Stimulated activated CD4-positive, alpha-beta T cell treated with anti-CD3 and anti-CD28 coated beads, Interleukin-4, amount 100 ng/mL, for 4 hours (primary cell): ENCODE results near the gene TMEM30A.
A peak's percentile ranks its signal among the peaks of the same experiment; 100 is the strongest.

Source experiments
- DNase-seq, 2 experiments: peaks; one replicate each; pipeline ENCODE4 v3.0.0-alpha.2; 2020

The TMEM30A gene

DNA sequence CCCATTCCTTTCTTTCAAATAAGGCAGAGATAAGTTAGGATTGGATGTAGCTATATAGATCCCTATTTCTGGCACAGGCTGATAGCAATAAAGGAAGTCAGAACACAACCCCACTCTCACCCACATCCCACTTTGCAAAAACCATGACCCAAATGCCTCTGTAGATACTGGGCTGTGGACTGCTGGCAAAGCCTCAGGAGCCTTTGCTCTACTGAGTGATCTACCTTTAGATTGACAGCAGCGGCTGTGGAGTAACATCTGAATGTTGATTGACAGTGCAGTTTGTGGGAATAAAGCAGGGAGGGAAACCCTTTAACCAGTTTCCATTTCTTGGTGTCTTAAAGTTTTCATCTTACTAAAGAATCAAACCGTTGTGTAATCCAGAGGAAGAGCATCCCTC is 6.7 kb upstream of the TMEM30A start:
- no peak for DNase-seq

DNA sequence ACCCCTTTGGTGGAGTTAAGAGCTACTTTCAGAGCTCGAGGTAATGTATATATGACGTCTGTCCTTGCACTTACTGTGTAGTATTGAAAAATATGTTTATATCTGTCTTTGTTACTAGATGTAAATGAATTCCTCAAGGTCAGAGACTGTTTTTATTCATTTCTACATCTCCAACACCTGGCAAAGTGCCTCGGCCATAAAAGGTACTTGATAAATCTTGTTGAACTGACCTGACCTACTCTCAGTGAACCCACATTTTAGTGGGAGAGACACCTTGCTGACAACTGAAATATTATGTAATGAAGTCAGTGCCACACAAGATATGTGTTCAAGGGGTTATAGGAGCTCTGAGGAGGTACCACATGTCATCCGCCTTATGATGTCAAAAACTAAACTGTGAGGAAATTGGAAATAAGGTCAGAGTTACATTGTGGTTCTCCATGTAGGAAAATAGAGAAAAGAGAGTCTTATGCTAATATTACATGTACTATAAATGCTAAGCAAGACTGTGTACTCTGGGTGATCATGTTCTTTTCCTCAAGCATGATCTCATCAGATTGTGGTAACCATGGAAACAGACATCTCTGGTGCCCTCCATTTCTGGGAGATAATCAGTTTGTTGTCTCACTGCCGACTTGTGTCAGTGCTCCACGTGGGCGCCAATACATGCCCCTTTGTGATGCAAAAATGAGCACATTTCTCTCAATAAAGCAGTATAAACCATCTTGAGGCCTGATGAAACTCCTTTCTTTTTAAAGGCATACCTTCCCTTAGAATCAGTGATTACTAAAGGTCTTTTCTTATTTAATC is 5.7 kb upstream of the TMEM30A start:
- no peak for DNase-seq

DNA sequence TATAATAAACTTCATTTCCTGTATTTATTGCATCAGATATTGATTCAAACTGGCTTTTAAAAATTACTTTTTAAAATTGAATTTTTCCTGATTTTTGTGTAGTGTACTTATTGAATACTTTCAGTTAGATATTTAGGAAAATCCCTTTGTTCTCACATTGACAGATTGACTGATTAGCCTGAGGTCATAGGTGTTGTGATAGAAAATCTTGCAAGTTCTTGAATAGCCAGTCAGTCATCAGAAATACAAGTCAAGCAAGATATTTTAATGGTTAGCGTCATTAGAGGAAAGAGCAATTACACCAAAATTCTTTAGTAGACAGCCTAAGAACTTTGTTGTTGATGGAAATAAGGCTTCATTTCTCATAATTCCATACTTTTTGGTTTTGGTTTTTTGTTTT is 3.4 kb upstream of the TMEM30A start:
- DNase-seq, result no peak

DNA sequence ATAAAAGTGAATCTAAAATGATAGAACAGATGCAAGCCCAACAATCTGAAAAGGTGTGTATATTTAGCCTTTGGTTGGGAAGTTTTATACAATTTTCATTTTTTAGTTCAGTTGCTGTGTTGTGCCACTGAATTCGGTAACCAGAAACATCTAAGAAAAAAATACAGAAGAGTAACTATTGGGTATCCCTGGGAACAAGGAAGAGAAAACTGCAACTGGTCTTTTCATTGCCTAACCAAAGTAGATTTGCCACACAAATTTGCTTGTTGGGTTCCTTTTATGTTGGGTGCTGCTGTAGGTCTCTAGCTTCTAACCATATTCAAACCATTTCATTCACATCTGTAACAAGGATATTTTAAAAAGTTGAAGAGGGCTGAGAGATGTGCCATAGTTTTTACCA is 2.8 kb upstream of the TMEM30A start:
- DNase-seq, result no peak

DNA sequence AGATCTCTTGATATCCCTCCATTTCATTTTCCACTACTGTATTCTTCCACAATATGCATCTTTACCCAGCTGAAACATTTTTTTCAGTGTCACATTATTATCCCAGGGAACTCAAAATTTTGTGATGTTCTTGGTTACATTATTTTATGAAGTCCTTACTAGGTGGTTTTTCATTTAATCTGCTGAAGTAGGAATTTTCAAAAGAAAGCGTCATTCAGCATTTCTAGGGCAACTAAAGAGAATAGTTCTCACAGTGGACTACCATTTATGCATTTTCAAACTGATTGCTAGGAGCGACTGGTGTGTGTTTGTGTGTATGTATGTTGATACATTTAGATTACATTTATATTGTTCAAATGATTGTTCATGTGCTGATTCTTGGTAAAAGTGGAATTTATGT is 2.4 kb upstream of the TMEM30A start:
- DNase-seq, result no peak

DNA sequence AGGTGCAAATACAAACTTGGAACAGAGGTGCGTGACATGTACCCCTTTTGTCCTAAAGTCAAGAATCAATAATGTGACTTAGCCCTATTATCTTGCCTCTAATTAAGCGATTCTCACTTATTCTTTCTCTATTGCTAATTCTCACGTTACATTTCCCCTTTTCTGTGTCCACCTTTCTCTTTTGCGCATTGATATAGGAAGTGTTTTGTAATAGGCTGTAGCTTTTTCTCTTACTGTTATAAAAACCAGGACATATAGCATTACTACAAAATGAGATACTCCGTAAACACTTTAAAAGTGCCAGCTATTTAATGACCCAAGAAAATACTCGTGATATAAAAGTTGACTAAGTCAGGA is 669 bp upstream of the TMEM30A start:
- DNase-seq, result no peak

DNA sequence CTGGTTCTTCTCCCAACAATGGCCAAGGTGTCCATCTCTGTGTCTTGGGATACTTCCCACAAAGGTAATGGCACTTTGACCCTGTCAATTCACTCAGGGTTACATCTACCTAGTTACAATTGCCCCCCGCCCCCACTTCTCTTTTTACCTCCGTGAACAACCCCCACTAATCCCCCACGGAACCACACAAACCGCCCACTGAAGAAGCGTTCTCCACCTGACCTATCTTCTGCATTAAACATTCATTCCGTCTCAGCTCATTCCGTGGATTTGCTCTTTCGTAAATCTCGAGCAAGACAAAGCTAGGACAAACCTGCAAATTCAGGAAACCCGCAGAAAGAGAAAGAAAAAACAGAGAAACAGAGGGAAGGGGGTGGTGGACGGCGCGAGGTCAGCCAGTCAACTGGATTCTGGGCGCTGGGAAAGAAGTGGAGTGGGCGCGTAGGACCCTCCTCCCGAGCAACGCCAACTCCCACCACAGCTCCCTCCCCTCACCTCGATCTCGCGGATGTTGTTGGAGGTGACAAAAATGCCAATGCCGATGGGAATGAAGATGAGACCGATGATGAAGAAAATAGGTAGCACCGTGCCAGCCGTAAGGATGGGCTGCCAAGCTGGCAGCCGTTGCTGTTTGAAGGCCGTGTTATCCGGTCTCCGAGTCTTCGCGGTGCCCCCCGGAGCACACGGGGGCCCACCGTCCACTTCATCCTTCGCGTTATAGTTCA is 523 bp downstream of the TMEM30A start:
- DNase-seq, result peak in 1 of 2 experiments; percentile 14

DNA sequence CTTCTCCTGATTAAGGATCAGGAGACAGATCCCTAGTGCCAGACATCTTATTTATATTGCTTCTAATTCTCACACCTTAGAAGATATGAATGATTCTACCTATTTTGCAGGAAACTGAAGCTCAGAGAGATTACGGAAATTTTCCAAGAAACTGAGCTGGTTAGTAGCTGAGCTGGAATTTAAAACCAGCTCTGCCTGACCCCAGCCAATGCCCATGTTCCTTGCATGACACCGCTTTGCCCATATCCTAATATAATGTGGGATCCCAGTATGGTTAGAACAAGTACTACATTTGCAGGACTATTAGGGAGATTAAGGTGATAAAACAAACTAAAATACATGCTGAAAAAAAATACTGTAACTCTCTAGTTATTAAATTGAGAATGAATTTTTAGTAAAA is 1.9 kb downstream of the TMEM30A start:
- DNase-seq, result no peak

DNA sequence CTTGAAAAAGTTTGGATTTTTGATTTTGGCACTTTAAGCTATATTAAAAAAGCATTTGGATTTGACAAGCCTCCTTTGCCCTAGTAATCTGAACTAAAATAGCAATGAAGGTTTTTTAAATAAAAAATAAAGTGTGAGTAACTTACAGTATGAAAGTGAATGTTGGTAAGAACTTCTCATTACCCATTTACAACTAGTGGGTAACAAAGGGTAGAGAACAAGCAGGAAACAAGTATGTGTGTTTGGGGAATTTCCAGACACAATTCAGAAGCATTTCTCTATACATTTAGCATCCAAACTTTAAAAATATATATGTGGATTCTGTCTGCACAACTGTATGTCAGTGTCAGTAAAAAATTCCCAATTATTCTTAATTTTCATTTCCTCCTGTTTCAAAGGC is 2.9 kb downstream of the TMEM30A start:
- no peak for DNase-seq

DNA sequence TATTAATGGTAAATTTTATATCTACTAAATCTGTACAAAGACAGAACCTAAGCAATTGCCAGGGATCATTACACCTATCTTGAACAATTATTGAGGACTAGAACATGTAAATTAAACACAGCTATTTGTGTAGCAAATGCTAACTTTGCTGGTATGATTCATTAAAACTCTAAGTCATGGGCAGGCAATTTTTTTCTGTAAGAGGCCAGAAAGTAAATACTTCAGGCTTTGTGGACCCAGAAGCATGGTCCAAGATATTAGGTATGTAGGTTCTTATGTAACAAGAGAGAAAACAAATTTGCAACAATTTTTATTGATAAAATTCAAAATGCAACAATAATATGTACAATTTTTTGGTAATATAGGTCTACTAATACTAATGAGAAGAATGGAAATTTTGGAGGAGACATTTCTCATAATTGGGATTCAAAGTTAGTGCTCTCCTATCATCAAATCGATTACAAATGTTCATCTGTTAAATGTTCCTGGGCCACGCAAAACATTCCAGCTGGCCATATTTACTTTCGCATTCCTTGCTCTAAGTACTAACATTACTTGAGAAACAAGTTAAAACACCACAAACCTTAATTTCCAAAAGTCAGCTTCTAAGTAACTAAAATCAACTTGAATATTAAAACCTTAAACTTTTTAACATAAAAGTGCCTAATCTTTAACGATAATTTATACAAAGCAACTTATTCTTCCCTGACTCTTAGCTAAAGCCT is 4.3 kb downstream of the TMEM30A start:
- DNase-seq, result no peak

DNA sequence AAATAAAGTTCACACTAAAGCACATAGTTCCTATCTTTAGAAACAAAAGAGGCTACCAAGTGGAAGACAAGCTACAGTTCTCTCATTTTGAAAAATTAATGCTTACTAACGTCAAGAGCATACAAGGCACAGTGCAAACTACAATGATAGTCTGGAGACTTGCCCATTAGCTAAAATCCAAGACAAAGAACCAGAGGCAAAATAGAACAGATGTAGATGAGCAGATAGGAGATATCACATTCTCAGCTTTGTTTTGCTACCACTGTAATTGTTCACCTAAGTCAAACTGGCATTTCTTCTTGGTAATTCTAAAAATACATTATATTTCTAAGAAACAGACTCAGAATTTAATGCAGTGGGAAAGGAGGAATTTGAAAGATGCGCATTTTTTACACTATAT is 5.2 kb downstream of the TMEM30A start:
- no peak for DNase-seq

DNA sequence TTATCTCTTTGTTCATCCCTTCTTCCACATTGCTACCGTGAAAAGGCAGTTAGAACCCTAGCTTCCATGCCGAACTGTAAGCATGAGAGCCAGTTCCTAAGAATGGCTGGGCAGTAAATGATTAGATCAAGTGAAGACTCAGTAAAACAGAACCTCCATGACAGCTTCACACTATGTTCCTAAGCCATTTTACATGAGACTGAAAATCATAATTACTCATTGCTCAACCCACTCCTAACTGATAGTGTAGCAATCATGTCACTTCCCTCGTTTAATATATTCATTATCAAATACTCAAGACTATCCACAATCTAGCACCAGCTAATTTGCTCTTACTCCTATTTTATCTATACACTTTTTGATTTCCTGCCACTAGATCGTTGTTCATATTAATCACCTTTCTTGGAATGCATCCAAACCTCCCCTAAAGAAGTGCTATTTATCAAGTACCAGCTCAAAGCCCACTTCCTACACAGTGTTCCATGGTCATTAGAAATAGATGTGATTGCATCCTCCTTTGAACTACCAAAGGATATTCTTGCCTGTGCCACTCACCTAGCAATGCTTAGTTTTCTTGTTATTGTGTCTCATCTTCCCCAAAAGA is 6.0 kb downstream of the TMEM30A start:
- DNase-seq, result no peak

DNA sequence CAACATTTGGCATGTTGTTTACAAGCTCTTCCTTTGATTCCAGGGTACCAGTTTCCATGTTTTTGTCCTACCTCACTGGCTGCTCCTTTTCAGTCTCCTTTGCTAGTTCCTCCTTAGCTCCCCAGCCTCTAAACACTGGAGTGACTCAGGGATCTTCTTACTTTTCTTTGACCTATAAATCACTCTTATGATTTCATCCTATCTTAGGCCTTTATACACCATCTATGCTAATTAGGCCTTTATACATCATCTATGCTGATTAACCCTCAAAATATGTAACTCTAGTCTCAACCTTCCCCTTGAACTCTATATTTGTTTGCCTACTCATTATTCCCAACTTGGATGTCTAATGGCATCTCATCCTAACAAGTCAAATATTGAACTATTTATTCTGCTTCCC is 9.5 kb downstream of the TMEM30A start:
- DNase-seq, result no peak

DNA sequence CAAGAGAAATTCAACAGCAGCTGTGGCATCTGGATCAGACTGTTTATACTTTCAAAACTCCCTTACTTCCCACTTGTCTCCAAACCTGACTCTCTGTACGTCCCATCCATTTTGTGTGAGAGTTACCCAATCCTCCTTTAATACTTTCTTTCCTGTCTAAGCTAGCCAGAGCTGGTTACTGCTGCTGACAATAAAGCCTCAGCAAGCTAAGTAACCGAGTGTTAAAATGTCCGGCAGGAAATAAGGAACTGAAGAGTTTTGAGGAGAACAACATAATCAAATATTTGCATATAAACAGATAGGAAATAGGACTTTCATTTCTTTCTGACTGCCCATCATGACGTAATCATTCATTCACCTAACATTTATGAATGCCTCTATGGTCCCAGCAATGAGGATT is 11.6 kb downstream of the TMEM30A start:
- DNase-seq, result no peak

DNA sequence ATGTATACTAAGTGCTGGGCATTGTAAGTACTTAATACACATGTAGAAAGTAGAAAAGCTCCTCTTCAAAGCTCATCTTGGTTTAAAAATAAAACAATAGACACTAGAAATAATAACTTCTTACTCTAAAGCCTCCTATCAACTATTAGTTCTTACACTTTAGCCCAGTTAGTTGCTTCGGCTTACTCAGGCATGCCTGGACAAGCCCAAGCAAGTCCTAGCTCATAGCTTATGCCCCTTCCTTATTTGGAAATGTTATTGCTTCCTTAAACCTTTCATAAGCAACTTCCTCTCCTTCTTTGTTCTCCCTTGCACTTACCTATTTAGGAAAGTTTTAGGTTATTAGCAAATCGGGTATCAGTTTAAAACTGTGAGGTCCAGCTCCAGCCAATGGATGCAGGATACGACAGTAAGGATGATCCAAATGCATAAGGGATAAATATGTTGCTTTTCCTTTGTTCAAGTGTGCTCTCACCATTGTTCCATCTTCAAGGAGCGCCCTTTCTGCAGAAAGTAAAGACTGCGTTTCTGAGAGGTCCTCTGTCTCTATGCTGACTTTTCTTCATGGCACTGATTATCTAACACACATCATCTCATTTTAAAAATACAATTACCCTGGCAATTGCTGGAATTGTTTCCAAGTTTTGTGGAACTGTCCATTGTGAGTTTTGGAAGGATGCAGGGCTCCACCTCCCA is 12.3 kb downstream of the TMEM30A start:
- no peak for DNase-seq

DNA sequence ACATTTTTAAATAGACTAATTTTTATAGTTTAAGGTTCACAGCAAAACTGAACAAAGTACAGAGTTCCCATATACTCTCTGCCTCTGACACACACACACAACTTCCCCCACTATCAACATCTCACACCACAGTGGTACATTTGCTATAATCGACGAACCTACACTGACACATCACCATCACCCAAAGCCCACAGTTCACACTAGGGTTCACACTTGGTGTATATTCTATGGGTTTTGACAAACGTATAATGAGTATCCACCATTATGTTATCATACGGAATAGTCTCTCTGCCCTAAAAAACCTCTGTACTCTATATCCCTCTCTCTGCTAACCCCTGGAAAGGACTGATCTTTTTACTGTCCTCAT is 15.6 kb downstream of the TMEM30A start:
- DNase-seq, result no peak

DNA sequence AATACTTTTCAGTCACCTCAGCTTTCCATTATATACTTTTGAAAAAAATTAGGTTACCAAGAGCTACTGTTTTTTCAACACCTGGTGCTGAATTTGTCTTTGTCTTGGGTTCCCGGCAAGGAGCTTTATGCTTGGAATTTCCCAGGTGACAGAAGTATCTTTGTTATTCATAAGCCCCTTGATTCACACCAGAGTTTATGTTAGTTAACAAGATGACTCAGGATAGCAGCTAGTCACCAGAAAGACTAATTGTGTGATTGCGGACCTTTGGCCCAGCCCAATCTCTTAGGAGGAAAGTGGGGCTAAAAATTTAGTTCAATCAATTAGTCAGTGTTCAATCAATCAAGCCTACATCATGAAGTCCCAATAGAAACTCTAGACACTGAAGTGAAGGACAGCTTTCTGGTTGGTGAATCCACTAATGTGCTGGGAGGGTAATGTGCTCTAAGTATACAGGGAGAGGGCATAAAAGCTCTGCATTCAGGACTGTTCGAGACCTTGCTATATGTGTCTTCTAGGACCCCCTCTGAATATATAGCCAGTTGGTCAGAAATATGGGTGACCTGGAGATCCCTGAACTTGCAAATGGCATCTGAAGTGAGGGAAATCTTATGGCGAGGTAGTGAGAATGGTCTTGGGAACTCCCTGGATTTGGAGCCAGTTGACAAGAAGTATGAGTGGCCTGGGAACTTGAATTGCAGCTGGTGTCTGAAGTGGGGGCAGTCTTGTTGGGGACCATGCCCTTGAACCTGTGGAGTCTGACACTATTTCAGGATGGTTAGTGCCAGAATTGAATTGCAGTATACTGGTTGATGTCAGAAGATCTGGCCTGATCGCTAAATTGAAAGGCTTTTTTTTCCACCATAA is 16.2 kb downstream of the TMEM30A start:
- DNase-seq, result peak in 1 of 2 experiments; percentile 4

DNA sequence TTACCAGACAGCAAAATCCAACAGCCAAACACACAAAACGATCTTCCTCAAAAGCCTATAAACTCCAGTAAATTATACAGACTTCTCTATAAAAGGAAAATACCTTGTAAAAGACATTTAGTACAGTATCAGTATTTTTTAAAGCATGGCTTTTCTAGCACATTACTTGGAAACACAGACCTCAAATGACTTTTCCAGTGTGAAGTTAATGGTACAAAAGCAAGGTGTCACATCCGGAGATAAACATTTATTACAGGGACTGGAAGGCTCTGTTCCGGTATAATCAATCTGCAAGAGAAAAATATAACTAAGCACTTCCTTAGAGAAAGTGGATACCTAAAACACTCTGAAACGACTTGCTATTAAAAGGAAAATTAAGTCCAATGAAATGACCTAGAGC is 17.1 kb downstream of the TMEM30A start:
- DNase-seq, result no peak

DNA sequence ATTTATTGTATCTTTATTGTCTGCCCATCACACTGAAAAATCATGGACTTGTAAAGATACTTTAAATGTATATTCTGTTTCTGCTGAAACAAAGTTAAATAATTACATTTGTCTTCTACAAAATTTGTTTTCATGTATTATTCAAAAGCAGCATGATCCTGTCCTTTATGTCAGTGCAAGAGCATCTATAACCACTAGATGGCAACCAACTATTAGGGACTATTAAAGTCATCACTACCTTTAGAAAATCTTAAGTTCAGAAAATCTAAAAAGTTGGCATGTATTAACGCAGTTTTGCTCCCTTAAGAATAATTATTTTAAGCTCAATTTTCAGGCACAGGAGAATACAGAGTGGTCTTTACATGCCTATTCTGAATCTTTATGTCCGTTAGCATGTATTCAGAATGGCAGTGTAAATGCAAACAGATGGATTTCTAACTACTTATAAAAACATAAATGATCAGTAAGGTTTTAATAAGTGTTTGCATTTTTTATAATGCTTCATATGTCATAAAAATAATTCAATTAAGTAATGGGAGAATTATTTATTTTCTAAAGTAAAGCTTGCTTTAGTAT is 17.8 kb downstream of the TMEM30A start:
- no peak for DNase-seq

DNA sequence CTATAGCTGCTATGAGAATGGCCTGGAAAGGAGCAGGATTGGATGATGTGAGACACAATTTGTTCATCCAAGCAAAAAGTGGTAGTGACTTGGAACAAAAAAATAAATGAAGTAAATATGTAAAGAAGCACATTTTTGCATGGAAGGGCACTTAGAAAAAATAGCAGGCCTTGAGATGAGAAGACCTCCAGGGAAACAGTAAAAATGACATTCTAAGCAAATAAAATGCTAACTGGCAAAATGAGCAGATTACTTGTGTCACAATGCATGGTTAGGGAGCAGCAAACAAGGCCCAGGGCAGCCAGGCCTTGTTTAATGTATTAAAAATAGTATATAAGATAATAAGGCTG is 21.2 kb downstream of the TMEM30A start:
- DNase-seq, result no peak

DNA sequence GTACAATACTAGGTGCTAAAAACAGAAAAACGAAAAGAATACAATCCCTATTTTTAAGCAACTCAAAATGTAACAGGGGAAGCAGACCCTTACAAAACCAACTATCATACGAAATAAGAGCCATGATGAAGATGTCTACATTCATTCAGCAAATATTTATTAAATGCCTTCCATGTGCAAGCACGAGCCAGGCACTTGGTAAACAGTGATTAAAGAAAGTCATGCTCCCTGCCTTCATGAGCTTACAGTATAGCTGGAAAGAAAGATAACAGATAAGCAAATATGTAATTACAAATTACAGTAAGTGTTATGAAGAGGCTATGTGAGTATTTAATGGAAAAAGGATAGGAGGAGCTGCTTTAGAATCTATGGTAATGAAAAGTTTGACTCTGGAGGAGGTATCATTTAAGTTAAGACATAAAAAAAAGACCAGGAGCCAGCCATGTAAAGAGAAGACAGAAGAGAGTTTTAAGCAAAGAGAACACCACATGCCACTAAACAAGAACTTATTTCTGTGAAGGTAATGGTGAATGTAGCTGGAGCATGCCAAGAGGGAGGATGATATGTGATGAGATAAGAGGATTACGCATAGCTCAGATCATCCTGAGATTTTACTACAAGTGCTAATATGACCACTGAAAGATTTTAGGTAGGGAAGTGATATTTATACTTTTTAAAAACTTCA is 21.7 kb downstream of the TMEM30A start:
- DNase-seq, result no peak
